Keratinocyte (primary cell): Measurements from ENCODE around the gene IGFALS. TPM values are rescaled to one million over a fixed set of nuclear protein-coding genes. Genes with fewer than 3 reads are reported as not detected.
A peak's percentile ranks its signal among the peaks of the same experiment; 100 is the strongest.

Experiments used
- DNase-seq: peaks from one replicate; pipeline ENCODE4 v3.0.0-alpha.2; 2011; ENCODE audit warnings: low read depth, missing footprints, low spot score
- FAIRE-seq: peaks from 2 replicates; lab custom pipeline; 2011; peaks lifted over from hg19 to GRCh38; lab: Jason Lieb, UNC
- H2AFZ ChIP-seq: 2 replicates; pipeline ENCODE4 v1.6.0; 2012; ENCODE audit warnings: low read length, control low read depth, inconsistent platforms; ENCODE audit not compliant: control insufficient read depth
- H3K27ac ChIP-seq: 2 replicates; pipeline ENCODE4 v1.5.1; 2011; ENCODE audit warnings: low read length; ENCODE audit not compliant: control insufficient read depth, insufficient read depth
- H3K27me3 ChIP-seq: 3 replicates; pipeline ENCODE4 v1.6.0; 2011; ENCODE audit warnings: low read length; ENCODE audit not compliant: control insufficient read depth, insufficient read depth; ENCODE audit errors: extremely low read depth
- H3K36me3 ChIP-seq, 2 experiments: 2 replicates in 1 of 2; 3 replicates in 1 of 2; pipeline ENCODE4 v1.5.1; 2011; ENCODE audit warnings: low read length in 2 of 2, mild to moderate bottlenecking in 1 of 2; ENCODE audit not compliant: control insufficient read depth in 2 of 2, insufficient read depth in 2 of 2; ENCODE audit errors: extremely low read depth in 1 of 2
- H3K4me1 ChIP-seq: 3 replicates; pipeline ENCODE4 v1.5.1; 2011; ENCODE audit warnings: low read length; ENCODE audit not compliant: control insufficient read depth, insufficient read depth; ENCODE audit errors: extremely low read depth
- H3K4me2 ChIP-seq: 3 replicates; pipeline ENCODE4 v1.6.0; 2011; ENCODE audit warnings: low read depth, low read length; ENCODE audit not compliant: control insufficient read depth, insufficient read depth; ENCODE audit errors: extremely low read depth
- H3K4me3 ChIP-seq, 3 experiments: fragments of 200-600 bp in 1 of 3; sonication (generic) in 1 of 3; 2 replicates in 2 of 3; 3 replicates in 1 of 3; pipeline ENCODE4 v1.5.1; 2011 to 2016; ENCODE audit warnings: low read length in 3 of 3, mild to moderate bottlenecking in 3 of 3, control low read depth in 2 of 3, inconsistent platforms in 1 of 3, low read depth in 1 of 3, mixed read lengths in 1 of 3, mixed run types in 1 of 3, moderate library complexity in 1 of 3; ENCODE audit not compliant: control insufficient read depth in 2 of 3, insufficient read depth in 2 of 3; ENCODE audit errors: extremely low read depth in 1 of 3
- H3K79me2 ChIP-seq: 2 replicates; pipeline ENCODE4 v1.6.0; 2012; ENCODE audit warnings: low read length; ENCODE audit not compliant: control insufficient read depth, insufficient read depth
- H3K9ac ChIP-seq: 3 replicates; pipeline ENCODE4 v1.6.0; 2011; ENCODE audit warnings: low read length; ENCODE audit not compliant: control insufficient read depth, insufficient read depth; ENCODE audit errors: extremely low read depth
- H3K9me1 ChIP-seq: 3 replicates; pipeline ENCODE4 v1.6.0; 2011; ENCODE audit warnings: low read length; ENCODE audit not compliant: control insufficient read depth, insufficient read depth; ENCODE audit errors: extremely low read depth
- H3K9me3 ChIP-seq: 2 replicates; pipeline ENCODE4 v1.5.1; 2012; ENCODE audit warnings: low read depth, low read length; ENCODE audit not compliant: control insufficient read depth
- H4K20me1 ChIP-seq: 3 replicates; pipeline ENCODE4 v1.6.0; 2011; ENCODE audit warnings: low read length; ENCODE audit not compliant: control insufficient read depth, insufficient read depth; ENCODE audit errors: extremely low read depth
- CTCF ChIP-seq, 3 experiments: IDR thresholded peaks in 1 of 3; conservative IDR thresholded peaks in 1 of 3; optimal IDR thresholded peaks in 1 of 3; 2 replicates in 2 of 3; 3 replicates in 1 of 3; pipeline versions ENCODE3 to v1.5.1; 2011; ENCODE audit warnings: low read length in 3 of 3, mild to moderate bottlenecking in 3 of 3, moderate library complexity in 2 of 3, control low read depth in 1 of 3, inconsistent platforms in 1 of 3; ENCODE audit not compliant: insufficient read depth in 2 of 3; ENCODE audit errors: extremely low read depth in 1 of 3
- EZH2 ChIP-seq: IDR thresholded peaks from one replicate; pipeline ENCODE4 v1.6.1; 2012; ENCODE audit warnings: inconsistent platforms, mild to moderate bottlenecking, low read length, moderate library complexity
- dilution Hi-C: fragments of 300-500 bp; cut with MboI; formaldehyde crosslinking; loops from one replicate; pipeline ENCODE4 v1.7.0; 2020; ENCODE audit warnings: low sequenced_read_pairs; ENCODE audit not compliant: extremely low pct_ligation_motif_present
- polyA plus RNA-seq, 5 experiments: library from polyadenylated mRNA; depleted of rRNA in 3 of 5; stranded (reverse) in 3 of 5; stranded (forward) in 1 of 5; unstranded in 1 of 5; fragments of >200 nt; gene quantifications; 1 replicate in 1 of 5; 2 replicates in 3 of 5; 3 replicates in 1 of 5; pipeline versions ENCODE4 v1.2.1 to v1.2.3, GENCODE V29; 2011 to 2012; ENCODE audit warnings: missing spikeins in 2 of 5, low read depth in 1 of 5, low replicate concordance in 1 of 5

Gene IGFALS
- polyA plus RNA-seq, 1 donor (not counting 4 experiments of a cell fraction or from before 2014, with no cell fraction given), result not detected

- H3K4me3 ChIP-seq, result peak overlapping the region in 1 of 3 experiments; percentile 32
- H3K9me1 ChIP-seq, result no peaks in the 10 kb centered on the region
- peak overlapping the region; percentile 69 for H3K4me2 ChIP-seq
- H3K9me3 ChIP-seq, result no peaks in the 10 kb centered on the region
- H3K79me2 ChIP-seq, result peaks cover 7% of the 10 kb centered on the region
- H3K9ac ChIP-seq, result peak overlapping the region; percentile 26
- H3K36me3 ChIP-seq, result peaks cover 1 to 5% of the 10 kb centered on the region in 2 experiments
- H3K27me3 ChIP-seq, result no peaks in the 10 kb centered on the region
- no peak for TF ChIP-seq CTCF (optimal IDR thresholded peaks at IDR 0.05 in 1 of 3, IDR thresholded peaks at IDR 0.05 in 1 of 3, conservative IDR thresholded peaks at IDR 0.05 in 1 of 3; ENCODE audit: extremely low read depth in 1 of 3, insufficient read depth in 2 of 3, low read length in 3 of 3)
- TF ChIP-seq EZH2, result no peak
- H3K4me1 ChIP-seq, result peaks cover 30% of the 10 kb centered on the region
- FAIRE-seq (peak; percentile 73), DNase-seq (no peak)
- H2AFZ ChIP-seq, result no peak overlapping the region
- no peaks in the 10 kb centered on the region for H4K20me1 ChIP-seq
- peak overlapping the region; percentile 69 for H3K27ac ChIP-seq
- dilution Hi-C loops, result no loop called here
Measured at GRCh38 chr16:1834096-1834495, 40.6 kb upstream of the IGFALS start.

GRCh38 chr16:1832838-1833454 is 39.4 kb upstream of the IGFALS start:
- FAIRE-seq (peak; percentile 71), DNase-seq (no peak)
- Histone ChIP-seq H3K9me1 (no peaks in the 10 kb centered on the region), H3K9ac (no peak overlapping the region), H2AFZ (no peak overlapping the region), H3K9me3 (no peaks in the 10 kb centered on the region), H3K27me3 (no peaks in the 10 kb centered on the region), H3K4me2 (peak overlapping the region; percentile 69), H3K4me1 (peaks cover 32% of the 10 kb centered on the region), H3K27ac (peak overlapping the region; percentile 69), H4K20me1 (no peaks in the 10 kb centered on the region), H3K4me3 (no peak overlapping the region), H3K36me3 (peaks cover 1 to 5% of the 10 kb centered on the region in 2 experiments), H3K79me2 (peaks cover 16% of the 10 kb centered on the region)
- TF ChIP-seq EZH2 (no peak), CTCF (optimal IDR thresholded peaks at IDR 0.05 in 1 of 3, IDR thresholded peaks at IDR 0.05 in 1 of 3, conservative IDR thresholded peaks at IDR 0.05 in 1 of 3; ENCODE audit: extremely low read depth in 1 of 3, insufficient read depth in 2 of 3, low read length in 3 of 3) (no peak)
- dilution Hi-C loops, result no loop called here
